GM21786 (cell line): ENCODE data around the gene DEPDC1B.
"Not testable (repeated sequence)": the region's sequence is repeated elsewhere in the genome, so short reads cannot be mapped to it uniquely, and the experiment has no call there.

Source experiments
- ATAC-seq: cut with Tn5 transposase; IDR thresholded peaks from one replicate; pipeline ENCODE4 v1.9.1; 2021; ENCODE audit not compliant: unreplicated experiment

The DEPDC1B gene

DNA sequence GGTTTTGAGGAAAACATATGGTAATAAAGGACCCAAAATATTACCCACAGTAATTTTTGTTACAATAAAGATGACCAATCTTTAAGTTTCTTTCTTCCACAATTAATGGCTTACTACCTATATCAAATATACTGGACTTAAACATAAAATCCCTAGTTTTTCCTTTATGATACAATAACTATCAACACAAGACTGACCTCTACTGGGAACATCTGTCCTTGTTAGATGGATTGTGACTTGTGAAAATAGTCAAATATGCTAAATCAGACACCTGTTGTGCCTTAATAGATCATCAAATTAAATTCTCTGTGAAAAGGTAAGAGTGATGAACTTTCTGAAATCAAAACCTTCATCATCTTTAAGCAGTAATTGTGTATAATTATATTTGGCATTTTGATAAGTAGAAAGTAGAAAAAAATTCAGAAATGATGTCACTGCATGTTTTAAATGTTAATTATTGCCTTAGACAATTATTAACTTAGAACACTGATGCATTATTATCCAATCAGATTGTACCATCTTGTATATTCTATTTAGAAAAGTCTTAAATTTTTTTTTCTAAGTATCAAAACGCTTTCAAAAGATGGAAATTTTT lies 113.6 kb downstream of the DEPDC1B start:
- no peak for ATAC-seq

DNA sequence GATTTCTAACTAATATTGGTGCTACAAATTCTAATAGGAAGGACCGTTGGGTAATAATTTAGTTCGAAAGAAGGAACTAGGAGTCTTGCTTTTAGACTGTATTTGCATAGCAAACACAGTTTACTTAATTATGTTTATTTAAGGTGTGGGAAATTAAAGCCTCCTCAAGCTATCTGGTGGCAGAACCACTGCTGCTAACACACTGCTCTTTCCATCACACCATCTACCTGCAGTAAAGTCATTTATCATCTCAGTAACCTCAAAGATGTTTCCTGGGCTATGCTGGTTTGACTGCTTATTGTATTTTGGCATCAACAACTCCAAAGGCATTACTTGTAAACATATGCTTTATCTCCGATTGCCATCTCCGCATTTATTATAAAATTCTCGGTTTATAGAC lies 114.3 kb downstream of the DEPDC1B start:
- no peak for ATAC-seq

DNA sequence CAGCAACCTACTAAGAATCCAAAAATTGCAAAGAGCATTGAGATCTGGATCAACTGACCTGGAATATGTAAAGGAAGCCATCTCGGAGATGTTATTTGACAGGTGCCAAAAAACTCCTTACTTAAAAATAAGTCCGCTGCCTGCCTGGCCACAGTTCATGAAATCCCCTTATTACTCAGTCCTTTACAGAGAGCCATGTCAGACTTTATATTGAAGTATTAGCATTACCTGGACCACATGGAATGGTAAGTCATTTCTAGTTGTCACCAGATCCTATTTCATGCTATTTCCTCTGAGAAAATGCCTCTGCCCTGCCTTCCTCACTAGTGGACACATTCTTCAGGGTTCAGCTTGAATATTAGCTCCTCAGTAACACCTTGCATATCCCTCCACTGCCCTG lies 115.7 kb downstream of the DEPDC1B start:
- ATAC-seq = no peak

DNA sequence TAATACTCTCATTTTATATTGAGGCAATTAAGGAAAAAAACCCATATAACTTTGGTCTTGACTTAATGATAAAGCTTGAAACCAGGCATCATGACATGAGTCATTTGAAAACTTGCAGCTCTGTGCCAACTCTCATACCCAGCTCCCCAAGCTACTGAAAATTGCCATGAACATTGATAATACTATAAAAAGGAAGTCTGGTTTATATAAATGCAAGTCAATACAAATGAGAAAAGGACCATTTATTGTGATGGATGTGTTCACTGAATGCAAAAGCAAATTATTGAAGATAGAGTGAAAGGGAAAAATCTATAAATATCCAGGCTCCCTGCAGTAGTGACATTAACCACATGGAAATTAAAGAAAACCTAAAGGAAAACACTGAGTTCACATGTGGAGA lies 116.3 kb downstream of the DEPDC1B start:
- ATAC-seq = no peak

DNA sequence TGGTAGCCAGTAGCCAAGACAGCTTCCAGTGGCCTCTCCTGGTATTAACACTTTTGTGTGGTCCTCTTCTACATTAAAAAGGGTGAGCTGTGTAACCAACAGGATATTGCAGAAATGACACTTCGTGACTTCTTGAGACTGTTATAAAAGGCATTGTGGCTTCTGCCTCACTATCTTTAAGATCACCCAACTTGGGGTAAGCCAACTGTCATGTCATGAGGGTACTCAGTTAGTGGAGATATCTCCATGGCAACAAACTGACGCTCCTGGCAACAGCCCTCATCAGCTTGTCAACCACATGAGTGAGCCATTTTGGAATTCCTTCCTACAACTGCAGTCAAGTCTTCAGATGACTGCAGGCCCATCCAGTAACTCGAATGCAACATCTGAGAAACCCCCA lies 121.7 kb downstream of the DEPDC1B start:
- ATAC-seq = no peak

DNA sequence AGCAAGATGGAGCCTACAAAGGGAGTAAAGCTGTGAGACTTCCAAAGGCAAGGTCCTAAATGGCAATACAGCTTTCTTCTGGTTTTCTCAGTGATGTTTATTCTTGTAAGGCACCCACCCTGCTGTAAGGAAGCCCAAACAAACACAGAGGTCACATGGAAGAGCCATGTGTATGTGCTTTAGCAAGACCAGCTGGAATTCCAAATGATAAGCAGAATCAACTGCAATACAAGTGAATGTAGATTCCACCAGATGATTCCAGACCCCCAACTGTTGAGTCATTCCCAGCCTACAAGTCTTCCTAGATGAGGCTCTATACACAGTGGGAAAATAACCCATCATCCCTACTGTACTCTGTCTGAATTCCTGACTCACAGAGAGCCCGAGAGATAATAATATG lies 122.8 kb downstream of the DEPDC1B start:
- no peak for ATAC-seq

DNA sequence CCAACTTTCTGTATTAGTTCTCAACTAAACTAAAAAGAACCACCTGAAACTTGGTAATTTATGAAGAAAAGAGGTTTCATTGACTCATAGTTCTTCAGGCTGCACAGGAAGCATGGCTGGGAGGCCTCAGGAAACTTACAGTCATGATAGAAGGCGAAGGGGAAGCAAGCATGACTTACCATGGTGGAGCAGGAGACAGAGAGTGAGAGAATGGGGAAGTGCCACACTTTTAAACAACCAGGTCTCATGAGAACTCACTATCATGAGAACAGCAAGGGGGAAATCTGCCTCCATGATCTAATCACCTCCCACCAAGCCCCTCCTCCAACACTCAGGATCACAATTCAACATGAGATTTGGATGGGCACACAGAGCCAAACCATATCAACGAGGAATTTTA lies 123.5 kb downstream of the DEPDC1B start:
- ATAC-seq = no peak

DNA sequence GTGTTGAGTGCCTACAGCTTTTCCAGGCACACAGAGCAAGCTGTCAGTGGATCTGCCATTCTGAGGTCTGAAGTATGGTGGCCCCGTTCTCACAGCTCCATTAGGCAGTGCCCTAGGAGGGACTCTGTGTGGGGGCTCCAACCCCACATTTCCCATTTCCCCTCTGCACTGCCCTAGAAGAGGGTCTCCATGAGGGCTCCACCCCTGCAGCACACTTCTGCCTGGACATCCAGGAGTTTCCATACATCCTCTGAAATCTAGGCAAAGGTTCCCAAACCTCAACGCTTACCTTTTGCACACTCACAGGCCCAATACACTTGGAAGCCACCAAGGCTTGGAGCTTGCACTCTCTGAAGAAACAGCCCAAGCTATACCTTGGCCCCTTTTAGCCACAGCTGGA lies 131.3 kb downstream of the DEPDC1B start:
- no peak for ATAC-seq

DNA sequence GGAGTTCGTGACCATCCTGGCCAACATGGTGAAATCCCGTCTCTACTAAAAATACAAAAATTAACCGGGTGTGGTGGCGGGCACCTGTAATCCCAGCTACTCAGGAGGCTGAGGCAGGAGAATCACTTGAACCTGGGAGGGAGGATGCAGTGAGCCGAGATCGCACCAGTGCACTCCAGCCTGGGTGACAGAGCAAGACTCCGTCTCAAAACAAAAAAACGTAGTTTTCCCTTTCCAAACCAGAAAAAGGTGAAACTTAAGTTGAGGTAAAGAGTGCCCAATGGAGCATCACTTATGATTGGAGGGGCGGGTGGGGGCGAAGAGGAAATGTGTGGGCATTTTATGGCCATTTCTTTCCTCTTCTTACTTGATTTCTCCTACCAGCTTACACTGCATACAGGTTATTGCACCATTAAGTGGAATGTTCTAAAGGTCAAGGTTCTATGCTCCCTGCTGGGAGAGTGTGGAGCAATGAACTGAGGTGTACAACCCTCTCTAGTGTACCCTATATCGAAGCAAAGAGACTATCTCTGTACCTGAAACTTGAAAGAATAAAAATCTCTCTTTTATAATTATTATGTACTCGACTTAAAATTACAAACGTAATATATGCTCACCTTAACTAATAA lies 136.2 kb downstream of the DEPDC1B start:
- no peak for ATAC-seq

DNA sequence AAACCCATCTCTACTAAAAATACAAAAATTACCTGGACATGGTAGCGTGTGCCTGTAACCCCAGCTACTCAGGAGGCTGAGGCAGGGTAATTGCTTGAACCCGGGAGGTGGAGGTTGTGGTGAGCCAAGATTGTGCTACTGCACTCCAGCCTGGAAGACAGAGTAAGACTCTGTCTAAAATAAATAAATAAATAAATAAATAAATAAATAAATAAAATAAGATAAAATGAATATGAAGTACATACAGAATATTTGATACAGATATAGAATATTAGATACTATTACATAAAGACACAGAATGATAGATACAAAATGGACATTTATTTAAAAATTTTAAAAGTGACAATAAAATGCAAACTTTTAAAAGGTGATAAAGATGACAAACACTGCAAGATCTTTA lies 146.7 kb downstream of the DEPDC1B start:
- not testable (repeated sequence) for ATAC-seq

DNA sequence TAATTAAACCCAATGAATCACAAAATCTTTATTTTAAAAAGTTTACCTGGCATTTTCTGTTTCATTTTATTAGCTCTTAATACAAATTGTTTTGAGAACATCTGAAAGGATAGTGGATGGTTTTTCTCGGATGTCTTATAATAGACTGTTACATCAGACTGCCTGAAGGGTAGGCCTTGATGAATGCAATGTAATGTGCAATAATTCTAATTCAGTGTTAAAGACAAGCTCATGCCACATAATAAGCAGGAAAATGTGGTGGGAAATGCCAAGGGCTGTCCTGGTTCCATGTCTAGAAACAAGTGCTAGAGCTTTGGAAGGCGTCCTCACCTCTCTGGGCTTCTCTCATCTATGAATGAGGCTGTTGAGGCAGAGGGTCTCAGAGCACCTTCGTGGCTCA lies 148.1 kb downstream of the DEPDC1B start:
- ATAC-seq = no peak

DNA sequence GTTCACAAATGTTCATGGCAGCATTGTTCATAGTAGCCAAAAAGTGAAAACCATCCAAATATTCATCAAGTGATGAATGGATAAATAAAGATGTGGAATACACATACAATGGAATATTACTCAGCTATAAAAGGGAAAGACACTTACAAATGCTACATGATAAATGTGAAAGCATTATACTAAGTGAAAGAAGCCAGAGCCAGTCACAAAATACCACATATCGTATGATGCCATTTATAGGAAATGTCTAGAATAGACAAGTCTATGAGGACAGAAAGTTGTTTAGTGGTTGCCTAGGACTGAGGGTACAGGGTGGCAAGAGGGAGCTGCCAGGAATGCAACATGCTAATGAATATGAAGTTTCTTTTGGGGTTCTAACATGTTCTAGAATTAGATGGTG lies 148.7 kb downstream of the DEPDC1B start:
- no peak for ATAC-seq

DNA sequence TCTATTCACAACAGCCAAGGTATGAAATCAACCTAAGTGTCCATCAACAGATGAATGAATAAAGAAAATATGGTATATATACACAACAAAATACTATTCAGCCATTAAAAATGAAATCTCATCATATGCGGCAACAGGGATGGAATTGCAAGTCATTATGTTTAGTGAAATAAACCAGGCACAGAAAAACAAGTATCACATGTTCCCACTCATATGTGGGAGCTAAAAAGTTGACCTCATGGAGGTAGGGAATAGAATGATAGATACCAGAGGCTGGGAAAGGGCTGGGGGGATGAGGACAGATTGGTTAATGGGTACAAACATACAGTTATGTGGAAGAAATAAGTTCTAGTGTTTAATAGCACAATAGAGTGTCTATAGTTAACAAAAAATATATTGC lies 149.7 kb downstream of the DEPDC1B start:
- ATAC-seq = no peak

DNA sequence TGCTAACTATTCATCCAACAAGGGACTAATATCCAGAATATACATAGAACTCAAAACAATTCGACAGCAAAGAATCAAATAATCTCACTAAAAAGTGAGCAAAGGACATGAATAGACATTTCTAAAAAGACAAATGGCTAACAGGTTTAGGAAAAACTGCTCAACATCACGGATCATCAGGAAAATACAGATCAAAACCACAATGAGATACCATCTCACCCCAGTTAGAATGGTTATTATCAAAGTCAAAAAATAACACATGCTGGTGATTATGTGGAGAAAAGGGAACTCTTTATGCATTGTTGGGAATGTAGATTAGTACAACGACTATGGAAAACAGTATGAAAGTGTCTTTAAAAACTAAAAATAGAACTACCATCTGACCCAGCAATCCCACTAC lies 150.1 kb downstream of the DEPDC1B start:
- no peak for ATAC-seq
